Mucosa of descending colon (tissue), 3 donors: ENCODE data around the gene PATE1. TPM values are rescaled to one million over a fixed set of nuclear protein-coding genes. Genes with fewer than 3 reads are reported as not detected.

ENCODE experiments used
- ATAC-seq: fragments of 200-7000 bp; cut with Tn5 transposase; one replicate; pipeline ENCODE4 v1.9.1; 2020; ENCODE audit warnings: mild to moderate bottlenecking, moderate library complexity
- DNase-seq, 3 donors: peaks; one replicate each; pipeline ENCODE4 v3.0.0-alpha.2; 2020
- H3K36me3 ChIP-seq: fragments of 200-600 bp; one replicate; pipeline ENCODE4 v1.8.0; 2021; ENCODE audit warnings: low read depth, mild to moderate bottlenecking
- H3K4me1 ChIP-seq: fragments of 200-600 bp; one replicate; pipeline ENCODE4 v1.8.0; 2021; ENCODE audit warnings: low read depth, mild to moderate bottlenecking
- H3K4me3 ChIP-seq: fragments of 200-600 bp; one replicate; pipeline ENCODE4 v1.8.0; 2021; ENCODE audit warnings: mild to moderate bottlenecking
- H3K9me3 ChIP-seq: fragments of 200-600 bp; one replicate; pipeline ENCODE4 v1.8.0; 2021; ENCODE audit warnings: mild to moderate bottlenecking
- CTCF ChIP-seq: fragments of 200-600 bp; IDR thresholded peaks from one replicate; pipeline ENCODE4 v1.8.0; 2022; ENCODE audit warnings: antibody characterized with exemption, mild to moderate bottlenecking
- intact Hi-C, 2 donors: fragments of 100-400 bp; cut with DNase I in 1 of 2; cut with micrococcal nuclease in 1 of 2; formaldehyde crosslinking; loops; one replicate each; pipeline versions ENCODE4 v1.11.0 to v1.11.1; 2022; cut with DNase I, micrococcal nuclease
- total RNA-seq, 3 donors: library from RNA; stranded (reverse); fragmentation: NEBNext Ultra II Directional in 2 of 3; extraction: Animal tissue kit (Norgen Biotek cat#: 25700) in 2 of 3; gene quantifications; one replicate each; pipeline versions ENCODE4 v1.2.1 to v1.2.4, GENCODE V29; 2021 to 2023
- donor health status: DM: no; HTN: no; CAD: no; lungs with moderate emphysema.
- donor health status: DM: no; HTN: no; CAD: no.
- donor health status: DM: no; HTN: yes; CAD: no.

Gene PATE1
- total RNA-seq, 3 donors from 2014 or later, result not detected

- no peaks in the 10 kb centered on the region for H3K36me3 ChIP-seq
- H3K9me3 ChIP-seq, result no peaks in the 10 kb centered on the region
- no peak for TF ChIP-seq CTCF
- DNase-seq (no peak), ATAC-seq (no peak)
- intact Hi-C loops, result no loop called here
- no peaks in the 10 kb centered on the region for H3K4me1 ChIP-seq
- no peak overlapping the region for H3K4me3 ChIP-seq
These were observed 44.7 kb downstream of the PATE1 start for GRCh38 chr11:125790825-125791224.

DNA sequence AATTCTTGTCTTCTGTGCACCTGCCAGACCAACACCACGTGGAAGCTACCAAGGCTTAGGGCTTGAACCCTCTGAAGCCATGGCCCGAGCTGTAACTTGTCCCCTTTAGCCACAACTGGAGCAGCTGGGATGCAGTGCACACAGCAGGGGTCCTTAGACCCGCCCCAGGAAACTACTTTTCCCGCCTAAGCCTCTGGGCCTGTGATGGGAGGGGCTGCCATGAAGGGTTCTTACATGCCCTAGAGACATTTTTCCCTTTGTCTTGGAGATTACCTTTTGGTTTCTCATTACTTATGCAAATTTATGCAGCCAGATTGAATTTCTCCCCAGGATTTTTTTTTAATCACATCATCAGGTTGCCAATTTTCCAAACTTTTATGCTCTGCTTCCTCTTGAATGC, 51.6 kb downstream of the PATE1 start:
- intact Hi-C loops, result no loop called here
- no peak overlapping the region for H3K4me3 ChIP-seq
- DNase-seq (no peak), ATAC-seq (no peak)
- H3K9me3 ChIP-seq, result peaks cover 18% of the 10 kb centered on the region
- no peaks in the 10 kb centered on the region for H3K4me1 ChIP-seq
- H3K36me3 ChIP-seq, result no peaks in the 10 kb centered on the region
- no peak for TF ChIP-seq CTCF

Other genes with a start within 250 kb of the PATE1 start
- 10 to 100 TPM; 70.6 to 83.1 (median 77.0) TPM for gene EI24, start 176.8 kb upstream of the PATE1 start, total RNA-seq
- gene STT3A, start 153.4 kb upstream of the PATE1 start, total RNA-seq, result 100 to 1,000 TPM in 1 of 3 donors, 10 to 100 TPM in 2; 88.4 to 137 (median 89.6) TPM
- 10 to 100 TPM in 1 of 3 donors, 1 to 10 TPM in 2; 5.6 to 15.0 (median 8.8) TPM for gene CHEK1, start 121.1 kb upstream of the PATE1 start, total RNA-seq
- under 1 TPM in 1 of 3 donors, not detected in 2; 0.38 TPM for gene ACRV1, start 65.4 kb upstream of the PATE1 start, total RNA-seq
- gene PATE2, start 32.5 kb downstream of the PATE1 start, total RNA-seq, result under 1 TPM in 1 of 3 donors, not detected in 2; 0.22 TPM
- not detected for gene PATE3, start 41.8 kb downstream of the PATE1 start, total RNA-seq
- not detected for gene PATE4, start 87.0 kb downstream of the PATE1 start, total RNA-seq
- gene HYLS1, start 141.4 kb downstream of the PATE1 start, total RNA-seq, result 1 to 10 TPM; 4.6 to 7.5 (median 7.1) TPM
- gene PUS3, start 156.9 kb downstream of the PATE1 start, total RNA-seq, result 10 to 100 TPM in 1 of 3 donors, 1 to 10 TPM in 2; 5.4 to 13.0 (median 7.6) TPM
- under 1 TPM in 2 of 3 donors, not detected in 1; 0.05 to 0.54 TPM for gene DDX25, start 158.2 kb downstream of the PATE1 start, total RNA-seq
- gene VSIG10L2, start 199.8 kb downstream of the PATE1 start, total RNA-seq, result under 1 TPM in 1 of 3 donors, not detected in 2; 0.09 TPM